HT1080 (cell line): ENCODE data around the gene IRF1. TPM values are rescaled to one million over a fixed set of nuclear protein-coding genes. Genes with fewer than 3 reads are reported as not detected.
A peak's percentile ranks its signal among the peaks of the same experiment; 100 is the strongest.

Source experiments
- DNase-seq: peaks from one replicate; pipeline ENCODE4 v3.0.0-alpha.2; 2015; ENCODE audit warnings: low read depth
- total RNA-seq: library from RNA; depleted of rRNA; stranded (reverse); fragments of >200 nt; shearing (Covaris generic); gene quantifications from 2 replicates; pipeline ENCODE4 v1.2.3, GENCODE V29; 2014

Gene IRF1
- total RNA-seq, 1 experiment from 2014 or later: 13.6 TPM

- no peak for DNase-seq
Measured at GRCh38 chr5:132475497-132475882, 15.1 kb downstream of the IRF1 start.

DNA sequence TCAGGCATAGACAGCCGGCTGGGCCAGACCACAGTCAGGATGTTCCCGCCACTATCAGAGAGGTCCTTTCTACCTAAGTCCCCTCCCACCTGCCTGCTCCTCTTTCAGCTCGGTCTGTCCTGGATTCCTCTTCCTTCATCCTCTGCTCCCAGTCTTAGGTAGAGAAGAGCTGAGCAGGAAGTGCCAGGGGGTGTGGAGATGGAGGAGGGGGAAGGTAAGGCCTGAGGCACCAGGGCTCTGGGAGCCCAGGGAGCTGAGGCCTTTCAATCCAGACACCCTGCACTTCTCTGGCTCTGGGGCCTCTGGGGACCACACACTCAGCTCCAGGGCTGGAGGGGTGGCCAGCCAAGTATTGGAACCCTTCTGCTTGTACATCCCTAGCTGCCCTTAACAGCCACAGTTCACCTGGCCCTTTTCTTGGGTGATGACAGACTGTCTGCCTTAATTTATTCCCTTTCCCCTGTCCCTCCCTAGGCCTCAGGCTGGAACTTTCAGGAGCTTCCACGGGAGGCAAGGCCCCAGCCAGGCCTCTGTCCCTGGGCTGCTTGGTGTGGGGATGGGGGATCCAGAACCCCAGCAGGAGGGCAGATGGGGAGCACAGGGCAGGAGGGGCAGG, 15.6 kb downstream of the IRF1 start:
- no peak for DNase-seq

GRCh38 chr5:132474131-132474723, 16.3 kb downstream of the IRF1 start:
- DNase-seq: no peak

DNA sequence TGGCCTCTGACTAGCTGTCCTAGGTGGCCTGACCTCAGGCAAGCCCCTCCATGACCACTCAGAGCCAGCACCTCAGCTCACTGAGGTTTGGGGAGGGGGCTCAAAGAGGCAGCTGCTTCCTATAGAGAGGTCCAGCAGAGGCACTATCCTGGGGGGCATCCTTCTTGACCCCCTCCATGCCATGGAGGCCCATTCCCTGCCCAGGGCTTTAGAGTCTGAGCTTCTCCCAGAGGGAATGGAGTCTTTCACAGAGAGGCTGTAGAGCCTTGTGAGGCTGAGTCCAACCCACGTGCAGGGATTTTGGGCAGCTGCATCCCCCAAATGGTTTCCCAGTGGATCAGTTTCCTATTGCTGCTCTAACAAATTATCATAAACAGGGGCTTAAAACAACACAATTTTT, 16.9 kb downstream of the IRF1 start:
- DNase-seq: no peak

DNA sequence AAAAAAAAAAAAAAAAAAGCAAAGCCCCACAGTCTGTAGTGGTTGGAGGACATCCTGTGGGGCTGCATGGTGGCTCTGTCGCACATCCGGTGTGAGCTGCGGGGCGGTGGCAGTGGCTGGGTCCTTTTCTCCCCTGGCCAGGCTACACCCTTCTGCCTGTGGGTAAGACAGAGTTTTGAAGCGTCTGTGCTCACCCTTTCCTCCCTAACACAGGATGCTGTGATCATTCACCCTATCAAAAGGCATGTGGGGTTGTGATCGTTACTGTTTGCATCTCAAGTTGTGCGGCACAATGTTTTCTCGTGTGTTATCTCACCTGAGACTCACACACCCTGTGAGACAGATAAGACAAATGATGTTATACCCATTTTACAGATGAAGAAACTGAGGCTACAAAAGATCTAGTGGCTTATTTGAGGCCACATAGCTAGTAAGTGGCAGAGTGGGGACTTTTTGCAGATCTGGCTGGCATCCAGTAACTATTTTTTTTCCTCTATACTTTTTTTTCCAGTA, 17.5 kb downstream of the IRF1 start:
- no peak for DNase-seq

DNA sequence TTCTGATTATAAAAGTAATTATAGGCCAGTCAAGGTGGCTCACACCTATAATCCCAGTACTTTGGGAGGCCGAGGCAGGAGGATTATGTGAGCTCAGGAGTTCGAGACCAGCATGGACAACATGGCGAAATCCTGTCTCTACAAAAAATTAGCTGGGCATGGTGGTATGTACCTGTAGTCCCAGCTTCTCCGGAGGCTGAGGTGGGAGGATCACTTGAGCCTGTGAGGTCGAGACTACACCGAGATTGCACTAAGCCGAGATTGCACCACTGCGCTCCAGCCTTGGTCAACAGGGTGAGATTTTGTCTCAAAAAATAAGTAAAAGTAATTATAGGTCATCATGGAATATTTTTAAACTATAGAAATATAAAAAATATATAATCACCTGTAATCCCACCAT, 18.1 kb downstream of the IRF1 start:
- no peak for DNase-seq

DNA sequence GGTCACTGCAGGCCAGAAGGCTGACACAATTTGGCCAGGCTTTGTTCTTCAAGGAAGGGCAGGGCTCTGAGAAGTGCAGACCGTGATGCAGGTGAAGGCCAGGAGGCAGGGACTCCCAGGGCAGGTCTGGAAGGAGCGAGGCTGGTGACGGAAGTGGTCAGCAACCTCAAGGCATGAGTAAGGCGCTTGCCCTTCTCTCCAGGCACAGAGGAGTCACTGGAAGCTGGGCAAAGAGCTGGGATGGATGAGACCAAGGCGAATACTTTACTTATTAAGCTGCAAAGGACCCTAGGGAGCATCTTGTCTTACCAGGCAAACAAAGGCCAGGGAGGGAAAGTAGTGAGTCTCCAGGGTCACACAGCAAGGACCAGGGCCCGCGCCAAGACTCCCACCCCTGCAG, 18.6 kb downstream of the IRF1 start:
- DNase-seq: peak; percentile 90

- no peak for DNase-seq
Measured at GRCh38 chr5:132471151-132471907, 19.2 kb downstream of the IRF1 start.

DNA sequence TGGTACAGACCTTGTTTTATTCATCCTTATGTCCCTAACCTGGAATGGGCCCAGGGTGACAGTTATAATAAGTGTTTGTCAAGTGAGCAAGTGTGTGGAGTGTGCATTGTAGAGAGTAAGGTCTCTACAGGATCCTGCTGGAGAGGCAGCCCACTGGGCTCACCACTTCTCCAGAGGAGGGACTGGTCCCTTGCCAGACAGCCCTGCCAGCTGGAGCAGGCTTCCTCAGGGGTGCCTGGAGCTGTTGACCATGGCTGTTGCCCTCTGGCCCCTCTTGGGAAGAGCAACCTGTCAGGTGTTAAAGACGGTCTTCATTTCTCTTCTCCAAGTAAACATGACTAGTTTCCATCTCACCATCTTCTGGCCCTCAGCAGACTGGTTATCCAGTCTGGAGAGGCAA, 20.0 kb downstream of the IRF1 start:
- no peak for DNase-seq

DNA sequence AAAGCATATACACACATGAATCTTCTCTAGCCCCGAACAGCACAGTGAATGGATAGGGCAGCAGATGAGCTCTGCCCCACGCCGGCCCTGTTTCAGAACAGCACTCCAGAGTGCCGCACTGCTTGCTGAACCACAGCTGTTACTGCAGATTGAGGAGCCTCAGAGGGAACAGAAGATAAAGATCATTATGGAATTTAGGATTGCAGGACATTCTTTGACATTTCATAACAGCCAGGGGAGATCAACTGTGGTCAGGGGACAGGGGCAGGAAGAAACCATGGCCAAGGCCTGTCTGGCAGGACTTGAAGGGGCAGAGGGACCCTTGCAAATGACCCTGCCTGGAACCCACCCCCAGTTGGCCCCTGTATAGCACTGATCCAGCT, 20.6 kb downstream of the IRF1 start:
- DNase-seq: no peak

- DNase-seq: no peak
Measured at GRCh38 chr5:132469380-132470009, 21.1 kb downstream of the IRF1 start.

DNA sequence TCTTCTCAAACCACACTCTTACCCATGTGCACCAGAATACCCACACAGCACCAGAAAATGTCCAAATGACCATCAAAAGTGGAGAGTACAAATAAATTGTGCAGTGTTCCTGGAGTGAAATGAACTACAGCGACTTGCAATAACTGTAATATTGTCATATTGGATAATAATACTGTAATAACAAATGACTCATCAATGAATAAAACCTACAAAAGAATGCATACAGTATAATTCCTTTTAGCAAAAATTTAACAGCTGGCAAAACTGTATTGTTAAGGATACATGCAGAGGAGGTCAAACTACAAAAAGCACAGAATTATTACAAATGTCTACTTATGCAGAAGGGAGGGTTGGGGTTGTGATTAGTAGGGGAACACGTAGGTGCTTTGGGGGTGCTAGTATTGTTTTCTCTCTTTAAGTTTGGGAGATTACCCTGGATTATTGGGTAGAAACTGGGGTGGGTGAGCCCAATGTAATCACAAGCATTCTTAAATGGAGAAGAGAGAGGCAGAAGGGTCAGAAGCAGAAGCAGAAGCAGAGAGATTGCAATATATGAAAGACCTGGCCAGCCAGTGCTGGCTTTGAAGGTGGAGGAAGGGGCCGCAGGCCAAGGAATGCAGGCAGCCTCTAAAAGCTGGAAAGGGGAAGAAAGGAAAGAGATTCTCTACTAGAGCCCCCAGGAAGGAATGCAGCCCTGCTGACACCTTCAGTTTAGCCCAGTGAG, 21.8 kb downstream of the IRF1 start:
- DNase-seq: no peak

DNA sequence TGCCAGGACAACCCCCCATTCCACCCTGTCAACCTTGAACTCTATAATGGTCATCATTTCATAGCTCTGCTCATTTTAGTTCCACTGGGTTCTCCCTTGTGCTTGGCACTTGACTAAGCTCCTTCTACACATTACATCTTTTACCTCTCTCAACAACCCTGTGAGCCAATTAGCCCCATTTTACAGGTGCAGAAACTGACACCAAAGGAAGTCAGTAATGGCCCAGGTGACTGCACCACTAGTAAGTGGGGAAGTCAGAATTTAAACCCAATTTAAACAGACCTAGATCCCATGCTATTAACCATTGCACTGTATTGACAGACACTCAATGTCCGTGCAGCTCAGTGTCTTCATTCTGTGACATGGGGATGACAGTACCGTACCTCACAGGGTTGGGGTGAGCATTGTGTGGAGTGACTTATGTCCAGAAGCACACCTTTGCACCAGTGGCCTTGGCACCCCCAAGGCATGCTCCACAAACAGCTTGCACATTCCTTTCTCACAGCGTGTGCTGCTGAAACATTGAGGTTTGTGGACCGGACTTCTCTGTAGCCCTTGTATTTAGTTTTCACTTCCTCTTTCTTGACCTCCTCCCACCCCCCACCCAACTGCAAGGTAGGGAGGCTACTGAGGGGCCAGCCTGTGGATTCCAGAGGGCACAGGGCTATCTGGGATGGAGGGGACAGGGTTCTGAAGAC, 23.1 kb downstream of the IRF1 start:
- DNase-seq: no peak

- DNase-seq: peak; percentile 73
Measured at GRCh38 chr5:132466433-132467286, 23.9 kb downstream of the IRF1 start.

DNA sequence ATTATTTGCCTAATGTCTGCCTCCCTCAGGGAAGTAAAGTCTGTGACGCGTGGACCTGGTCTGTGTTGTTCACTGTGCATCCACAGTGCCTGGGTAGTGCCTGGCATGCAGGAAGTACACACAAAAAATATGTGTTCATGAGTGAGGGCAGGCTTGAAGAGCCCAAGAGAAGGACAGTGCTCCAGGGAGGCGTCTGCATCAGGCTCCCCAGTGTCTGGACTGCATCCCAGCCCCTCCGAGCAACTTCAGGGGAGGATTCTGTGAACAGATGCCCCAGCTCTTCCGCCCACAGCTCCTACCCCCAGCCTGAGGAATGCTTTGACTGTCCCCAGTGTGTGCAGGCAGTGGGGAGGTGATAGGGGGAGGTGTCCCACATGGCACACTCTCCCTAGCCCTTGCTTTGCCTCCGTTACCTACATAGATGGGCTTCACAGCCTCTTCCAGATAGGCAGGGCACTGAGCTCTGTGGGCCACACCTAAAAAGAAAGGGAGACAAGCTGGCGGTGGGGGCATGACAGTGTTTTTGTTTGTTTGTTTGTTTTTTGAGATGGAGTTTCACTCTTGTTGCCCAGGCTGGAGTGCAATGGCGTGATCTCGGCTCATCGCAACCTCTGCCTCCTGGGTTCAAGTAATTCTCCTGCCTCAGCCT, 25.4 kb downstream of the IRF1 start:
- no peak for DNase-seq

DNA sequence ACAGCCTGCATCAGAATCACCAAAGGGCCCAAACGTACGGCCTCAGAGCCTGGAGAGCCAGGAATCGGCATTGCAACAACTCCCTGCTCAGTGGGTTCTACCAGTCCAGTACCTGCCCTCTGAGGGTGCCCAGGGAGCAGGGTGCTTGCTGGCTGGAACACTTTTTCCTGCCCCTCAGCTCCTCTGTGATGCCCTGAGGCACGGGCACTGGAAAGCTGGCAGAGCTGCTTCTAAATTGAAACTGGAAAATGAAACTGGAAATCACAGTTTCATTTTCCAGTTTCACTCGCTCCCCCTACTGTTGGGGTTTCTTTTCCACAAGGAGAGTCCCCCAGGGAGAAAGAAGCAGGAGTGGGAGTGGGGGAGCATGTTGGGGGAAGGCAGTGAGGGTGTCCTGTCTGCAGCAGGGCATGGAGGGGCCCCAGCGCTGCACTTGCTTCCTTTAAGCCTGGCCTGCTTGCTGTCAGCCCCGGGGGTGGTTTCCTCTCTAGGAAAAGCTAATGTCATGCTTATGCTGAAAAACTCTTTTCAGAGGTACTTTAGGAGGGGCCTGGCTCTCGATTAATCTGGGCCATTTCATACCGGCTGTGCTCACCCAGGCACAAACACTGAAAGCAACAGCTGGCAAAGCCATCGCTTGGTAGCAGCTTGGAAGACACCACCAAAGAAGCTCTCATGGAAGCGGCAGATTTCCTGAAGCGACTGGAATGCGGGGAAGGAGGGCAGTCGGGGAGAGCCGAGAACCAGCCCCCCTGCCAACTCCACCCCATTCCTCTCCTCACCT, 26.2 kb downstream of the IRF1 start:
- DNase-seq: no peak

DNA sequence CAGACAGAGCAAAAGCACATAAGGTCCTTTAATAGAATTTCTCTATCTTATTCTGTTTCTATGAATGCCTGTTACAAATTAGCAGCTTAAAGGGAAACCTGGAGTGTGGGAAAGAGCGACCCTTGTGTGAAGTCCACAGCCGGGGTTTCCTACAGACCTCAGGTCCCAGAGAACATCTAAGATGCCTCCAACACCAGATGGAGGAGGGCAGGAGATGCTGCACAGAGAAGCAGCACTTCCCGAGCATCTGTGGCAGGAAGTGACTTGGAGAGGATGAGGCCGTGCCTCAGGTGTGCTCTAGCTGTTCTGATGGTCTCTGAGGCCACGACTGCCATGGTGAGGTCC, 26.8 kb downstream of the IRF1 start:
- DNase-seq: no peak

GRCh38 chr5:132462856-132463745, 27.5 kb downstream of the IRF1 start:
- no peak for DNase-seq
